KMS-11 (cell line): ENCODE data around the gene CHPF2.

Experiments used
- H2AFZ ChIP-seq: fragments of 200-600 bp; sonication (generic); 2 replicates; pipeline ENCODE4 v1.6.1; 2016; ENCODE audit warnings: antibody characterized with exemption, mixed run types, low read depth
- H3K27ac ChIP-seq: fragments of 200-600 bp; sonication (generic); 2 replicates; pipeline ENCODE4 v1.6.1; 2016; ENCODE audit warnings: mild to moderate bottlenecking, mixed run types
- H3K27me3 ChIP-seq: fragments of 200-600 bp; sonication (generic); 2 replicates; pipeline ENCODE4 v1.6.1; 2017; ENCODE audit warnings: mild to moderate bottlenecking, low read depth, mixed run types, moderate library complexity; ENCODE audit not compliant: insufficient read depth
- H3K36me3 ChIP-seq: fragments of 200-600 bp; sonication (generic); 2 replicates; pipeline ENCODE4 v1.6.1; 2017; ENCODE audit warnings: mild to moderate bottlenecking, mixed run types; ENCODE audit not compliant: insufficient read depth
- H3K4me1 ChIP-seq: fragments of 200-600 bp; sonication (generic); 2 replicates; pipeline ENCODE4 v1.6.1; 2016; ENCODE audit warnings: mild to moderate bottlenecking, low read depth, mixed run types; ENCODE audit not compliant: poor library complexity, severe bottlenecking
- H3K4me2 ChIP-seq: fragments of 200-600 bp; sonication (generic); 2 replicates; pipeline ENCODE4 v1.7.0; 2016; ENCODE audit warnings: mild to moderate bottlenecking, mixed run types
- H3K4me3 ChIP-seq: fragments of 200-600 bp; sonication (generic); IDR thresholded peaks from 2 replicates; pipeline ENCODE4 v1.6.1; 2017; ENCODE audit warnings: low read depth, low read length, mixed read lengths; ENCODE audit not compliant: insufficient read depth
- H3K79me2 ChIP-seq: fragments of 200-600 bp; sonication (generic); 2 replicates; pipeline ENCODE4 v1.6.1; 2016; ENCODE audit warnings: low read depth, mixed run types; ENCODE audit not compliant: insufficient read depth
- H3K9ac ChIP-seq: fragments of 200-600 bp; sonication (generic); 2 replicates; pipeline ENCODE4 v1.6.1; 2016; ENCODE audit warnings: mild to moderate bottlenecking, mixed run types
- H4K20me1 ChIP-seq: fragments of 200-600 bp; sonication (generic); 2 replicates; pipeline ENCODE4 v1.6.1; 2016; ENCODE audit warnings: mild to moderate bottlenecking, mixed run types; ENCODE audit not compliant: insufficient read depth
- CTCF ChIP-seq: fragments of 200-600 bp; sonication (generic); conservative IDR thresholded peaks from 2 replicates; pipeline ENCODE4 v1.6.1; 2017; ENCODE audit warnings: low read depth, mild to moderate bottlenecking, antibody characterized with exemption, low read length, moderate library complexity, mixed read lengths

CHPF2 gene

GRCh38 chr7:151250181-151251132, 18.2 kb downstream of the CHPF2 start:
- H3K4me2 ChIP-seq: no peak overlapping the region
- peaks cover 4% of the 10 kb centered on the region for H3K4me1 ChIP-seq
- no peaks in the 10 kb centered on the region for H4K20me1 ChIP-seq
- no peaks in the 10 kb centered on the region for H3K79me2 ChIP-seq
- H2AFZ ChIP-seq: no peak overlapping the region
- H3K27ac ChIP-seq: no peak overlapping the region
- no peaks in the 10 kb centered on the region for H3K36me3 ChIP-seq
- no peak overlapping the region for H3K4me3 ChIP-seq
- TF ChIP-seq CTCF: no peak
- peaks cover 96% of the 10 kb centered on the region for H3K27me3 ChIP-seq
- no peak overlapping the region for H3K9ac ChIP-seq

- no peaks in the 10 kb centered on the region for H3K79me2 ChIP-seq
- H3K4me2 ChIP-seq: peak overlapping the region; percentile 49; the same call in 1 of the 2 replicates
- no peak overlapping the region for H3K27ac ChIP-seq
- no peak overlapping the region for H3K4me3 ChIP-seq
- TF ChIP-seq CTCF: no peak
- H3K9ac ChIP-seq: no peak overlapping the region
- H4K20me1 ChIP-seq: no peaks in the 10 kb centered on the region
- H3K4me1 ChIP-seq: peaks cover 4% of the 10 kb centered on the region
- H3K36me3 ChIP-seq: no peaks in the 10 kb centered on the region
- H2AFZ ChIP-seq: peak overlapping the region; percentile 56; the same call in 1 of the 2 replicates
- peaks cover 96% of the 10 kb centered on the region for H3K27me3 ChIP-seq
These were observed 19.0 kb downstream of the CHPF2 start for GRCh38 chr7:151251328-151251688.

GRCh38 chr7:151251689-151252560, 19.6 kb downstream of the CHPF2 start:
- Histone ChIP-seq H3K79me2 (no peaks in the 10 kb centered on the region), H3K27ac (no peak overlapping the region), H3K9ac (no peak overlapping the region), H2AFZ (peak overlapping the region; percentile 64), H3K36me3 (no peaks in the 10 kb centered on the region), H3K27me3 (peaks cover 96% of the 10 kb centered on the region), H3K4me3 (no peak overlapping the region), H3K4me1 (peaks cover 4% of the 10 kb centered on the region), H3K4me2 (peak overlapping the region; percentile 80), H4K20me1 (no peaks in the 10 kb centered on the region)
- TF ChIP-seq CTCF: no peak

GRCh38 chr7:151252561-151252835, 20.2 kb downstream of the CHPF2 start:
- H3K27ac ChIP-seq: no peak overlapping the region
- H3K9ac ChIP-seq: no peak overlapping the region
- no peaks in the 10 kb centered on the region for H4K20me1 ChIP-seq
- H3K4me2 ChIP-seq: no peak overlapping the region
- H3K27me3 ChIP-seq: peaks cover 96% of the 10 kb centered on the region
- no peaks in the 10 kb centered on the region for H3K79me2 ChIP-seq
- H2AFZ ChIP-seq: no peak overlapping the region
- no peaks in the 10 kb centered on the region for H3K36me3 ChIP-seq
- H3K4me3 ChIP-seq: no peak overlapping the region
- H3K4me1 ChIP-seq: peaks cover 4% of the 10 kb centered on the region
- no peak for TF ChIP-seq CTCF
